HL-60 (cell line): ENCODE measurements around the gene OSM.

Experiments
- DNase-seq, 2 experiments: peaks; one replicate each; pipeline ENCODE4 v3.0.0-alpha.2; 2010 to 2020; ENCODE audit warnings: low read depth in 1 of 2, low spot score in 1 of 2
- H3K27ac ChIP-seq: fragments of 250-450 bp; sonication (Bioruptor Pico); replicated peaks from 2 replicates; pipeline ENCODE4 v1.5.1; 2020; ENCODE audit warnings: mild to moderate bottlenecking, moderate library complexity
- H3K27me3 ChIP-seq: fragments of 250-450 bp; sonication (Bioruptor Pico); 2 replicates; pipeline ENCODE4 v1.5.1; 2021; ENCODE audit warnings: mild to moderate bottlenecking, moderate library complexity; ENCODE audit not compliant: insufficient read depth, poor library complexity, severe bottlenecking
- H3K4me3 ChIP-seq: replicated peaks from 2 replicates; pipeline ENCODE4 v1.5.1; 2011; ENCODE audit warnings: mild to moderate bottlenecking, control low read depth, low read length; ENCODE audit not compliant: insufficient read depth
- CTCF ChIP-seq: IDR thresholded peaks from one replicate; pipeline ENCODE4 v1.5.1; 2011; ENCODE audit warnings: low read length, control low read depth, inconsistent platforms; ENCODE audit not compliant: insufficient read depth
- GABPA ChIP-seq: IDR thresholded peaks from 2 replicates; pipeline ENCODE4 v1.6.1; 2012; ENCODE audit warnings: low read depth
- POLR2AphosphoS5 ChIP-seq: IDR thresholded peaks from 2 replicates; pipeline ENCODE4 v1.6.1; 2012; ENCODE audit warnings: low read depth
- REST ChIP-seq: IDR thresholded peaks from 2 replicates; pipeline ENCODE4 v1.6.1; 2012; ENCODE audit warnings: low read depth; ENCODE audit not compliant: insufficient replicate concordance
- SPI1 ChIP-seq: IDR thresholded peaks from 2 replicates; pipeline ENCODE4 v1.6.1; 2012; ENCODE audit warnings: low read depth, mild to moderate bottlenecking, borderline replicate concordance

OSM gene

GRCh38 chr22:30297276-30297990, 30.8 kb upstream of the OSM start:
- no peak for DNase-seq
- Histone ChIP-seq H3K27me3 (no peaks in the 10 kb centered on the region), H3K4me3 (no peak overlapping the region), H3K27ac (no peak overlapping the region)
- TF ChIP-seq SPI1, result no peak
- no peak for TF ChIP-seq POLR2AphosphoS5
- TF ChIP-seq CTCF, result no peak
- TF ChIP-seq GABPA, result no peak
- TF ChIP-seq REST, result no peak

- H3K4me3 ChIP-seq, result no peak overlapping the region
- no peak for DNase-seq
- H3K27ac ChIP-seq, result no peak overlapping the region
- TF ChIP-seq GABPA (no peak), REST (no peak), POLR2AphosphoS5 (no peak), SPI1 (no peak), CTCF (no peak)
- H3K27me3 ChIP-seq, result no peaks in the 10 kb centered on the region
Measured at GRCh38 chr22:30296833-30297232, 30.2 kb upstream of the OSM start.

GRCh38 chr22:30296324-30296723, 29.7 kb upstream of the OSM start:
- Histone ChIP-seq H3K4me3 (no peak overlapping the region), H3K27ac (no peak overlapping the region), H3K27me3 (no peaks in the 10 kb centered on the region)
- TF ChIP-seq CTCF (no peak), GABPA (no peak), POLR2AphosphoS5 (no peak), REST (no peak), SPI1 (no peak)
- DNase-seq, result no peak
